Measurements from ENCODE around the gene ARMC5.

Gene ARMC5

DNA sequence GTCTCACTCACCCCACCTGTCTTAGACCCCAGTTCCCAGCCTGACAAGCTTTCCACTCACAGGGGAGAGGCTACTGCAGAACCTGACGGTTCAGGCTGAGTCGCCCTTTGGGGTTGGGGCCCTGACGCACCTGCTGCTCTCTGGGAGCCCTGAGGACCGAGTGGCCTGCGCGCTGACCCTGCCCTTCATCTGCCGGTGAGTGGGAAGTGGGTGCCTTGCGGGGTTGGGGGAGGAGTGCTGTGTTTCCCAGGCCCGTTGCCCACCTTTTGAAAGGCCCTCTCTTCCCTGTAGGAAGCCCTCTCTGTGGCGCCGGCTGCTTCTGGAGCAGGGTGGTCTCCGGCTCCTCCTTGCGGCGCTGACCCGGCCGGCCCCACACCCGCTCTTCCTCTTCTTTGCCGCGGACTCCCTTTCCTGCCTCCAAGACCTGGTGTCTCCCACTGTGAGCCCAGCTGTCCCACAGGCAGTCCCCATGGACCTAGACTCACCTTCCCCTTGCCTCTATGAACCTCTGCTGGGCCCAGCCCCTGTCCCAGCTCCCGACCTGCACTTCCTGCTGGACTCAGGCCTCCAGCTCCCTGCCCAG is 6.6 kb downstream of the ARMC5 start:
- no peak for FAIRE-seq
- no peak for TF ChIP-seq POLR2AphosphoS5 (IDR thresholded peaks at IDR 0.05; ENCODE audit: low read depth, low read length)
- no peak for TF ChIP-seq TAF1 (IDR thresholded peaks at IDR 0.05; ENCODE audit: borderline replicate concordance, low read depth, low read length)
- TF ChIP-seq POLR2A (IDR thresholded peaks at IDR 0.05; ENCODE audit: low read depth, low read length), result no peak
- no peak for DNase-seq (ENCODE audit: insufficient read length)

DNA sequence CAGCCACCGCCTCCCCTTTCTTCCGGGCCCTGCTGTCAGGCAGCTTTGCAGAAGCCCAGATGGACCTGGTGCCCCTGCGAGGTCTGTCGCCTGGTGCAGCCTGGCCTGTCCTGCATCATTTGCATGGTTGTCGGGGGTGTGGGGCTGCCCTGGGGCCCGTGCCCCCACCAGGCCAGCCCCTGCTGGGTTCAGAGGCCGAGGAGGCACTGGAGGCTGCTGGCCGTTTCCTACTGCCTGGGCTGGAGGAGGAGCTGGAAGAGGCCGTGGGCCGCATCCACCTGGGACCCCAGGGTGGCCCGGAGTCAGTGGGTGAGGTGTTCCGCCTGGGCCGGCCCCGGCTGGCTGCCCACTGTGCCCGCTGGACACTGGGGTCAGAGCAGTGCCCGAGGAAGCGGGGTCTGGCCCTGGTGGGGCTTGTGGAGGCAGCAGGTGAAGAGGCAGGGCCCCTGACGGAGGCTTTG is 7.1 kb downstream of the ARMC5 start:
- DNase-seq (ENCODE audit: insufficient read length) (no peak), FAIRE-seq (no peak)
- TF ChIP-seq POLR2A (IDR thresholded peaks at IDR 0.05; ENCODE audit: low read depth, low read length) (no peak), TAF1 (IDR thresholded peaks at IDR 0.05; ENCODE audit: borderline replicate concordance, low read depth, low read length) (no peak), POLR2AphosphoS5 (IDR thresholded peaks at IDR 0.05; ENCODE audit: low read depth, low read length) (no peak)

DNA sequence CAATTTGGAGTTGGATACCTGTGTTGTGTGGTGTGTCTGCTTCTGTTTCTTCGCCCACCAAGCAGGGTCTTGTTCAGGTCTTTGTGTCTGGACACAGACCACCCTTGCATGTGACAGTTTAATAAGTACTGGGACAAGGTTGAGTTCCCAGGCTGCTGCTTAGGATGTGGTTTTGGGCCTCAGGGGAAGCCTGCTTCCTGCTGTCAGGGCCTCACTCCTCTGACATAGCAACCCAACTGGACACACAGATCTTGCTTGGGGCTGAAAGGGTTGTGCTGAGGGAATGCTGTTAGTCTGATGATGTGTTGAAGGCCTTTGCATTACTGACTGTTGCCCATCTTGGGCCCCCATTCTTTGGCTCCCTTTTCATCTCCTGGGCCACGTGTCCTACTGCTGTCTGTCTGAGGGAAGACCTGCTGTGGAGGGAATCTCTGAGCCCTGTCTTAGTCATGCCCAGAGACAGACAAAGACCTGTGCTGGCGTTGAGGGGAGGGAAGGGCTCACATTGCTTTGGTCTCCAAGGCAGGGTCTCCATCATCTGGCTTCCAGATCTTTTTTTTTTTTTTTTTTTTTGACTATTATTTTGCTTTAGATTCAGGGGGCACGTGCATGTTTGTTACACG is 8.0 kb downstream of the ARMC5 start:
- TF ChIP-seq TAF1 (IDR thresholded peaks at IDR 0.05; ENCODE audit: borderline replicate concordance, low read depth, low read length) (no peak), POLR2AphosphoS5 (IDR thresholded peaks at IDR 0.05; ENCODE audit: low read depth, low read length) (no peak), POLR2A (IDR thresholded peaks at IDR 0.05; ENCODE audit: low read depth, low read length) (no peak; the same call in 1 of the 2 replicates)
- no peak for DNase-seq (ENCODE audit: insufficient read length)
- FAIRE-seq, result no peak

DNA sequence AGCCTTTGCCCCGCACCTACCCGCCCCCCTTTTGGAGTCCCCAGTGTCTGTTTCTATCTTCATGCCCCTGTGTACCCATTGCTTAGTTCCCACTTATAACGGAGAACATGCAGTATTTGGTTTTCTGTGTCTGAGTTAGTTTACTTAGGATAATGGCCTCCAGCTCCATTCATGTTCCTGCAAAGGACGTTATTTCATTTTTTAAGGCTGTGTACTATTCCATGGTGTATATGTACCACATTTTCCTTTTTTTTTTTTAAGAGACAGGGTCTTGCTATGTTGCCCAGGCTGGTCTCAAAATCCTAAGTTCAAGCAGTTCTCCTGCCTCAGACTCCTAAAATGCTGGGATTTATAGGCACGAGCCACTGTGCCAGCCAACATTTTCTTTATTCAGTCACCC is 8.6 kb downstream of the ARMC5 start:
- FAIRE-seq (no peak), DNase-seq (ENCODE audit: insufficient read length) (no peak)
- TF ChIP-seq POLR2A (IDR thresholded peaks at IDR 0.05; ENCODE audit: low read depth, low read length), result no peak
- TF ChIP-seq TAF1 (IDR thresholded peaks at IDR 0.05; ENCODE audit: borderline replicate concordance, low read depth, low read length), result no peak
- no peak for TF ChIP-seq POLR2AphosphoS5 (IDR thresholded peaks at IDR 0.05; ENCODE audit: low read depth, low read length)

DNA sequence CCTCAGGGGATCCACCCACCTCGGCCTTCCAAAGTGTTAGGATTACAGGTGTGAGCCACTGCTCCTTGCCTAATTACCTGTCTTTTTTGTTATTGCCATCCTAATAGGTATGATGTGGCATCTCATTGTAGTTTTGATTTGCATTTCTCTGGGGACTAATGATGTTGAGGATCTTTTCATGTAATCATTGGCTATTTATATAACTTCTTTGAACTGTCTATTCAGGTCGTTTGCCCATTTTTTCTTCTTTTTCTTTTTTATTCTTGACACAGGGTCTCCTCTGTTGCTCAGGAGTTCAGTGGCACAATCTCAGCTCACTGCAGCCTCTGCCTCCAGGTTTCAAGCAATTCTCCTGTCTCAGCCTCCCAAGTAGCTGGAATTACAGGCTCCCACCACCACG is 11.3 kb downstream of the ARMC5 start:
- DNase-seq (ENCODE audit: insufficient read length), result no peak
- no peak for FAIRE-seq
- no peak for TF ChIP-seq POLR2A (IDR thresholded peaks at IDR 0.05; ENCODE audit: low read depth, low read length)
- no peak for TF ChIP-seq TAF1 (IDR thresholded peaks at IDR 0.05; ENCODE audit: borderline replicate concordance, low read depth, low read length)
- TF ChIP-seq POLR2AphosphoS5 (IDR thresholded peaks at IDR 0.05; ENCODE audit: low read depth, low read length), result no peak

DNA sequence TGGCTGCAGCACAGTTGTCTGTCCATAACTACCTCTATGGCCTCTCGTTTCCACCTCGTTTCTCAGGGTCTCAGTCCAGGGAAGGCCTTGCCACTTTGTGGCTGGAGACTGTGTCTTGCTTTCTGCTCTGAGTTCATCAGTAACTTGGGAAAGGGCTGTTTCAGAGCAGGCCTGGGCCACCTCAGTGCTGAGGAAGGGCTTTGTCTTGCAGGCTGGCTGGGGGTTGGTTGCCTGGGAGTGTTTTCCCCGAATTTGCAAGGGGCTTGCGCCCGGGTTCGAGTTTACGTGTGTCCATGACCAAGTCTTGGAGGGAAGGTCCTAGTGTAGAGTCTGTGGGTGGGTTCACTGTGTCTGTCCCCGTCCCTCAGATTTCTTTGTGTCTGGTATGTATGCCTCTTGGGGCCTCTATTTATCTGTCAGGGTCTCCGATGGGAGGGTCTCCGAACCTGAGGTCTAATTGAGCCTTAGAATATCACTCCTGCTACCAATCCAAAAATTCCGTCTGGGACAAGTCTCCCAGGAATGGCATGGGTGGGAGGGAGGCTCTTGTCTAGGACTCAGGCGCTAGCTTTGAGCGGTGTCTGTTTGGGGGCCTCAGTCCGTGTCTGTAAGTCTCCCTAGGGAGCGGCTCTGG is 12.1 kb downstream of the ARMC5 start:
- DNase-seq (ENCODE audit: insufficient read length), result no peak
- TF ChIP-seq POLR2A (IDR thresholded peaks at IDR 0.05; ENCODE audit: low read depth, low read length) (no peak), POLR2AphosphoS5 (IDR thresholded peaks at IDR 0.05; ENCODE audit: low read depth, low read length) (no peak), TAF1 (IDR thresholded peaks at IDR 0.05; ENCODE audit: borderline replicate concordance, low read depth, low read length) (no peak)
- FAIRE-seq, result no peak

DNA sequence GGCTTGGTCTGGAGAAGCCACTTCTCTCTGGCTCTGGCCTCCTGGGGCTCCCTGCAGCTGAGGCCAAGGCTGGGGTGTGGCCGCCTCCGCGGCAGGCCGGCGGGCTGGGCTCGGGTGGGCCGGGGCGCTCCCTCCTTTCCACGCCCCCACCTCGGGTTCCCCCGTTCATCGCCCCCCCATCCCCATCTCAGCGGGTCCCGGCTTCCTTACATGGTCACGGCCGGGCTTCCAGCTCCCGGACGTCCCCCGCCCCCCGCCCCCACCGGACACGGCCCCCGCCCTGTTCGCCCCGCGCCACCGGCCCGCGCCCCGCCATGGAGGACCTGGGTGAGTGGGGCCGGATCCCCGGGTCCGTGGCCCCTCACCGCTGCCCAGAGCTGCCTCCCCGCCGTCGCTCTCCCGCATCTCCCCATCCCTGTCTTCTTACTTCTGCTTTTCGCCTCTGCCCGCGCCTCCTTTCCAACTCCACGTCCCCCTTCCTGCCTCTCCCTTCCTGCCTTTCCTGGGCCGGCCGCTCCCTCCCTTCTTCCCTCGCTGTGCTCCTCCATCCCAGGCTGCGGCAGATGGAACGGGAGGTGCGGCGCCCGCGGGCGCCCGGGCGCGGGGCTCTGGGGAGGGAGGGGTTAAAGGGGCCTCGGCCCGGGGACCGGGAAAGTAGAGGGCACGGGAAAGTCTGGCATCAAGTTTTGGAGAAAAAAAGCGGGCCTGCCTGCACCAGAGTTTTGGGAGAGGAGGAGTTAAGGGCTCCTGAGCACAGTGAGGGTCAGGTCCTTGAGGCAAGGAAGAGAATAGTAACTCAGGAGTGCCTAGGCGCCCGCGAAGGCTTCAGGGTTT is 12.8 kb downstream of the ARMC5 start, which contains the start of gene TGFB1I1:
TSS of gene TGFB1I1 (plus strand) at position 278 of the 834 bp plus-strand sequence. CDS start at position 315, 37 bp downstream.
- no peak for DNase-seq (ENCODE audit: insufficient read length)
- TF ChIP-seq POLR2AphosphoS5 (IDR thresholded peaks at IDR 0.05; ENCODE audit: low read depth, low read length) (no peak), TAF1 (IDR thresholded peaks at IDR 0.05; ENCODE audit: borderline replicate concordance, low read depth, low read length) (no peak), POLR2A (IDR thresholded peaks at IDR 0.05; ENCODE audit: low read depth, low read length) (no peak)
- no peak for FAIRE-seq

DNA sequence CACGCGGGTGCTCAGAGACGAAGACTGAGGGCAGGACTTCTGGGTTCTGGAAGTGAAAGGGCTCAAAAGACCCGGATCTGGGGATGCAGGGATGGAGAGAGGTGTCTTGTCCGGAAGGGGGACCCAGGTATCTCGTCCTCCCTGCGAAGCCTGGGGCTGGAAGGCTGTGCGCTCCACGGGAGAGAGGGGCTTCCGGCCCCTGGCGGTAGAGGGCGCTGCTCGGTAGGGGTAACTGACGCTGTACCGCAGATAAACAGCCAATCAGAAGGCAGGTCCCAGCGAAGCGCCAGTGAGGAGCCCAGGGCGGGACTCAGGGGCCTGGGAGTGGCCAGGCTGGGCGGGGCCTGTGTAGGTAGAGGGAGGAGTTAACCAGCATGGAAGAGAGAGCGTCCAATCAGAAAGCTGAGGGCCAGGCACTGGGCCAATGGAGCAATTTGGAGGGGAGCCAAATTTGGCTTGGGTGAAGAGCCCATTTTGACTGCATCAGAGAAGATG is 13.5 kb downstream of the ARMC5 start:
- no peak for TF ChIP-seq POLR2AphosphoS5 (IDR thresholded peaks at IDR 0.05; ENCODE audit: low read depth, low read length)
- TF ChIP-seq POLR2A (IDR thresholded peaks at IDR 0.05; ENCODE audit: low read depth, low read length), result no peak
- no peak for TF ChIP-seq TAF1 (IDR thresholded peaks at IDR 0.05; ENCODE audit: borderline replicate concordance, low read depth, low read length)
- FAIRE-seq, result no peak
- DNase-seq (ENCODE audit: insufficient read length), result no peak

DNA sequence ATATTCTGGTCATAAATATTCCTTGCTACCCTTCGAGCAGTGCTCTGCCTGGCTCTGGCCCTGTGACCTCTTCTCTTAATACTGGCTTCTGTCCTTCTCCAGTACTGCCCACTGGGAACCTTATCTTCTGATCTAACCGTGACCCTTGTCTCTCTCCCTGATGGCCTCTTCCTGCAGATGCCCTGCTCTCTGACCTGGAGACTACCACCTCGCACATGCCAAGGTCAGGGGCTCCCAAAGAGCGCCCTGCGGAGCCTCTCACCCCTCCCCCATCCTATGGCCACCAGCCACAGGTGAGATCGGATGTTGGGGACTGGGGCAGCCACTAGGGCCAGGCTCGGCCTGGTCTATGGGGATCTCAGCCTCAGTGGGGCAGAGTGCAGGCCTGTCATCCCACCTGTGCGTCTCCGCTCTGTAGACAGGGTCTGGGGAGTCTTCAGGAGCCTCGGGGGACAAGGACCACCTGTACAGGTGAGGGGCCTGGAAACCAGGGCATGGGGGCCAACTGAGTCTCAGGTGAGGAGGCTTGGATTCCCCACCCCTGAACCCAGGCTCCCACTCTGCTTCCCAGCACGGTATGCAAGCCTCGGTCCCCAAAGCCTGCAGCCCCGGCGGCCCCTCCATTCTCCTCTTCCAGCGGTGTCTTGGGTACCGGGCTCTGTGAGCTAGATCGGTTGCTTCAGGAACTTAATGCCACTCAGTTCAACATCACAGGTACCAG is 14.1 kb downstream of the ARMC5 start:
- FAIRE-seq, result no peak
- TF ChIP-seq POLR2A (IDR thresholded peaks at IDR 0.05; ENCODE audit: low read depth, low read length), result no peak
- no peak for TF ChIP-seq POLR2AphosphoS5 (IDR thresholded peaks at IDR 0.05; ENCODE audit: low read depth, low read length)
- no peak for TF ChIP-seq TAF1 (IDR thresholded peaks at IDR 0.05; ENCODE audit: borderline replicate concordance, low read depth, low read length)
- DNase-seq (ENCODE audit: insufficient read length), result no peak

DNA sequence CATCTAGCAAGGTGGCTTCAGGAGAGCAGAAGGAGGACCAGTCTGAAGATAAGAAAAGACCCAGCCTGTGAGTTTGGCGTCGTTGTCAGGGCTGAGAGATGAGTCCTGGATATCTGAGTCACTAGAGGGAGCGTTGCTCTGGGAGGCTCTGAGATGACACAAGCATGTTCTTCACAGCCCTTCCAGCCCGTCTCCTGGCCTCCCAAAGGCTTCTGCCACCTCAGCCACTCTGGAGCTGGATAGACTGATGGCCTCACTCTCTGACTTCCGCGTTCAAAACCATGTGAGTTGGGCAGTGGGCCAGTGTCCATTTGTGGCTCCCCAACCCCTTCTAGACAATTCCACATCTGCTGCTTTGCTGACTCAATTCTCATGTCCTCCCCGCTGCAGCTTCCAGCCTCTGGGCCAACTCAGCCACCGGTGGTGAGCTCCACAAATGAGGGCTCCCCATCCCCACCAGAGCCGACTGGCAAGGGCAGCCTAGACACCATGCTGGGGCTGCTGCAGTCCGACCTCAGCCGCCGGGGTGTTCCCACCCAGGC is 14.9 kb downstream of the ARMC5 start:
- no peak for FAIRE-seq
- no peak for DNase-seq (ENCODE audit: insufficient read length)
- TF ChIP-seq POLR2AphosphoS5 (IDR thresholded peaks at IDR 0.05; ENCODE audit: low read depth, low read length), result no peak
